Measurements from ENCODE around the gene GLIS1. TPM values are rescaled to one million over a fixed set of nuclear protein-coding genes. Genes with fewer than 3 reads are reported as not detected.

GLIS1 gene
- total RNA-seq, 1 experiment from 2014 or later: 0.28 TPM

DNA sequence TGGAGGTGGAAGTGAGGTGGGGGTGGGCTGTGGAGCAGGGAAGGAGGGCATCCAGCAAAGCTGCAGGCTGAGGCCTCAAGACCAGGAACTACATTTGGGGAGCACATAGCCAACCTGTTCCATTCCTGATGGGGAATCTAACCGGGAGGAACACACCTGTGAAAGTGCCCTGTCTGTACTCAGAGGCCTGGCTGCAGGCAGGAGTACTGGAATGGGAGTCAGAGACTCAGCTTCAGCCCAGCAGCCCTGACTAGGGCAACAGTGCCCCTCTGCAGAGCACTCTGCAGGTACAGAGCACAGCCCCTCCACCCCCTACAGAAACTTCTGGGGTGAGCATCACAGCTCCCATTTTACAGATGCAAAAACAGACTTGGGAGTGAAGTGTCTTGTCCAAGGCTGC is 153.4 kb downstream of the GLIS1 start:
- Mint-ChIP-seq H3K27me3 (ENCODE audit: low read depth) (peaks cover 14% of the 10 kb centered on the region), H3K4me1 (peaks cover 23 to 32% of the 10 kb centered on the region in 2 experiments), H3K36me3 (ENCODE audit: insufficient read depth in 1 of 3, low read depth in 3 of 3) (no peaks in the 10 kb centered on the region), H3K27ac (no peak overlapping the region), H3K4me3 (no peak overlapping the region), H3K9me3 (no peaks in the 10 kb centered on the region)
- H3T11ph ChIP-seq (ENCODE audit: low read length): no peak overlapping the region
- H2BK15ac ChIP-seq (ENCODE audit: low read depth, low read length): no peak overlapping the region
- peak; percentile 4 for DNase-seq
- no peaks in the 10 kb centered on the region for H3K27me3 ChIP-seq (ENCODE audit: insufficient read depth, low read length)
- H2BK120ac ChIP-seq (ENCODE audit: low read depth, low read length, poor library complexity, severe bottlenecking): no peak overlapping the region
- no peak overlapping the region for H2BK5ac ChIP-seq (ENCODE audit: insufficient read length, low read length)
- H3K23me2 ChIP-seq (ENCODE audit: insufficient read length, low read depth, low read length, poor library complexity, severe bottlenecking): no peaks in the 10 kb centered on the region
- no peak overlapping the region for H3K4ac ChIP-seq (ENCODE audit: low read depth, low read length)
- H2AFZ ChIP-seq (ENCODE audit: low read length): no peak overlapping the region
- H3K9ac ChIP-seq (ENCODE audit: extremely low read depth, insufficient read length, low read length): no peak overlapping the region
- H3K4me2 ChIP-seq (ENCODE audit: insufficient read depth, insufficient read length, low read length): no peak overlapping the region
- no peak overlapping the region for H2AK5ac ChIP-seq (ENCODE audit: insufficient read length, low read length)
- H3K18ac ChIP-seq (ENCODE audit: insufficient read length, low read depth, low read length): no peak overlapping the region
- H2BK20ac ChIP-seq (ENCODE audit: low read depth, low read length, poor library complexity, severe bottlenecking): no peak overlapping the region
- no CpG with 5 or more reads among the region's 1 CpG for WGBS (ENCODE audit: extremely low coverage, insufficient read length, low lambda C conversion rate)
- H2BK12ac ChIP-seq (ENCODE audit: insufficient read length, low read depth, low read length): no peak overlapping the region
- H3K27ac ChIP-seq (ENCODE audit: insufficient read length, low read depth, low read length): no peak overlapping the region
- no peak overlapping the region for H3K23ac ChIP-seq (ENCODE audit: insufficient read length, low read depth, low read length)
- no peak overlapping the region for H3K14ac ChIP-seq (ENCODE audit: insufficient read depth, low read length)
- H4K5ac ChIP-seq (ENCODE audit: insufficient read length, low read depth, low read length): no peak overlapping the region
- no peaks in the 10 kb centered on the region for H4K20me1 ChIP-seq (ENCODE audit: control insufficient read depth, insufficient read depth, insufficient read length)
- H3K79me1 ChIP-seq (ENCODE audit: insufficient read depth, low read depth, low read length, poor library complexity, severe bottlenecking): no peaks in the 10 kb centered on the region
- H4K91ac ChIP-seq (ENCODE audit: insufficient read length, low read depth, low read length): no peak overlapping the region
- no peaks in the 10 kb centered on the region for H3K9me3 ChIP-seq (ENCODE audit: control insufficient read depth, low read depth, low read length)
- no peak overlapping the region for H3K56ac ChIP-seq (ENCODE audit: insufficient read length, low read depth, low read length)
- H4K8ac ChIP-seq (replicated peaks; ENCODE audit: insufficient read length, low read depth, low read length): no peak overlapping the region
- H3K79me2 ChIP-seq (ENCODE audit: insufficient read depth, low read length): no peaks in the 10 kb centered on the region
- TF ChIP-seq, protein P1, sequence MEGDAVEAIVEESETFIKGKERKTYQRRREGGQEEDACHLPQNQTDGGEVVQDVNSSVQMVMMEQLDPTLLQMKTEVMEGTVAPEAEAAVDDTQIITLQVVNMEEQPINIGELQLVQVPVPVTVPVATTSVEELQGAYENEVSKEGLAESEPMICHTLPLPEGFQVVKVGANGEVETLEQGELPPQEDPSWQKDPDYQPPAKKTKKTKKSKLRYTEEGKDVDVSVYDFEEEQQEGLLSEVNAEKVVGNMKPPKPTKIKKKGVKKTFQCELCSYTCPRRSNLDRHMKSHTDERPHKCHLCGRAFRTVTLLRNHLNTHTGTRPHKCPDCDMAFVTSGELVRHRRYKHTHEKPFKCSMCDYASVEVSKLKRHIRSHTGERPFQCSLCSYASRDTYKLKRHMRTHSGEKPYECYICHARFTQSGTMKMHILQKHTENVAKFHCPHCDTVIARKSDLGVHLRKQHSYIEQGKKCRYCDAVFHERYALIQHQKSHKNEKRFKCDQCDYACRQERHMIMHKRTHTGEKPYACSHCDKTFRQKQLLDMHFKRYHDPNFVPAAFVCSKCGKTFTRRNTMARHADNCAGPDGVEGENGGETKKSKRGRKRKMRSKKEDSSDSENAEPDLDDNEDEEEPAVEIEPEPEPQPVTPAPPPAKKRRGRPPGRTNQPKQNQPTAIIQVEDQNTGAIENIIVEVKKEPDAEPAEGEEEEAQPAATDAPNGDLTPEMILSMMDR (conservative IDR thresholded peaks at IDR 0.05): no peak
- H3K4me1 ChIP-seq (ENCODE audit: insufficient read depth, low read length): no peaks in the 10 kb centered on the region
